Stomach (tissue), 4 donors: ENCODE results near the gene IDNK.

ENCODE experiments used
- CTCF ChIP-seq, 7 experiments: fragments of 450-650 bp in 4 of 7; fragments of 200-600 bp in 3 of 7; sonication (generic) in 3 of 7; IDR thresholded peaks; one replicate each; pipeline ENCODE4 v1.5.1; 2016 to 2019; ENCODE audit warnings: antibody characterized with exemption in 7 of 7, control low read depth in 2 of 7, mild to moderate bottlenecking in 1 of 7
- EP300 ChIP-seq: sonication (generic); formaldehyde crosslinking; IDR thresholded peaks from one replicate; pipeline ENCODE4 v1.6.1; 2017; ENCODE audit warnings: antibody characterized with exemption
- POLR2AphosphoS5 ChIP-seq, 3 donors: sonication (generic); formaldehyde crosslinking; IDR thresholded peaks; one replicate each; pipeline ENCODE4 v1.6.1; 2016; ENCODE audit warnings: antibody characterized with exemption in 3 of 3

- TF ChIP-seq POLR2AphosphoS5 (IDR thresholded peaks at IDR 0.05) (no peak), EP300 (no peak), CTCF (IDR thresholded peaks at IDR 0.05) (no peak)
Measured at GRCh38 chr9:83651558-83651957, 28.6 kb downstream of the IDNK start.
